HUES6 (cell line): Measurements from ENCODE around the gene CARMIL1.
"Not testable (repeated sequence)": the region's sequence is repeated elsewhere in the genome, so short reads cannot be mapped to it uniquely, and the experiment has no call there.

Experiments used
- H3K27ac ChIP-seq: 2 replicates; pipeline ENCODE4 v1.7.0; 2013; ENCODE audit warnings: low read depth, mild to moderate bottlenecking, low read length, inconsistent platforms
- H3K27me3 ChIP-seq: 2 replicates; pipeline ENCODE4 v1.6.1; 2013; ENCODE audit warnings: low read length; ENCODE audit not compliant: control insufficient read depth, insufficient read depth
- H3K36me3 ChIP-seq: 2 replicates; pipeline ENCODE4 v1.6.1; 2013; ENCODE audit warnings: low read length; ENCODE audit not compliant: control insufficient read depth, insufficient read depth
- H3K4me1 ChIP-seq: 2 replicates; pipeline ENCODE4 v1.6.1; 2013; ENCODE audit warnings: low read length; ENCODE audit not compliant: control insufficient read depth, insufficient read depth
- H3K4me3 ChIP-seq: 2 replicates; pipeline ENCODE4 v1.5.1; 2013; ENCODE audit warnings: low read depth, low read length
- H3K9ac ChIP-seq: one replicate; pipeline ENCODE4 v1.6.1; 2013; ENCODE audit warnings: mild to moderate bottlenecking, low read length
- H3K9me3 ChIP-seq: 2 replicates; pipeline ENCODE4 v1.6.1; 2013; ENCODE audit warnings: low read depth, low read length; ENCODE audit not compliant: control insufficient read depth, insufficient read depth

The CARMIL1 gene

DNA sequence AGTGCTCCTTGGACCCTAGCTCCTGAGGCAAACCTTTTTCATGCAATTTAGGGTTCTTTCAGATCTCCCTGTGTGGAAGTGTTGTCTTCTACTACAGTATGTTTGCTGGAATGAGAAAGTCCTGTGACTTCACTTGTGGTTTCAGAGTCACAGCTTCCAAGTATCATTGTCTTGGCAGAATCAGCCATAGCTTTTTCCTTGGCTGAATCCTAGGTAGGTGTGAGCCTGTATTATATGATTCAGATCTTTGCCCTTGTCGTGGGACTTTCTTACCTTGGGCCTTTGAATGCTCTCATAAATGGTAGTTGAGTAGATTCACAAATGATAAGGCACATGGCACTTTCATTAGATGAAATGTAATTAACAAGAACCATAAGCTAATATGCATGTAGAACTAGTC, 16.5 kb downstream of the CARMIL1 start:
- no peaks in the 10 kb centered on the region for H3K36me3 ChIP-seq
- H3K4me3 ChIP-seq = no peak overlapping the region
- H3K9me3 ChIP-seq = no peaks in the 10 kb centered on the region
- no peak overlapping the region for H3K27ac ChIP-seq
- peaks cover 8% of the 10 kb centered on the region for H3K4me1 ChIP-seq
- no peaks in the 10 kb centered on the region for H3K27me3 ChIP-seq
- no peak overlapping the region for H3K9ac ChIP-seq

DNA sequence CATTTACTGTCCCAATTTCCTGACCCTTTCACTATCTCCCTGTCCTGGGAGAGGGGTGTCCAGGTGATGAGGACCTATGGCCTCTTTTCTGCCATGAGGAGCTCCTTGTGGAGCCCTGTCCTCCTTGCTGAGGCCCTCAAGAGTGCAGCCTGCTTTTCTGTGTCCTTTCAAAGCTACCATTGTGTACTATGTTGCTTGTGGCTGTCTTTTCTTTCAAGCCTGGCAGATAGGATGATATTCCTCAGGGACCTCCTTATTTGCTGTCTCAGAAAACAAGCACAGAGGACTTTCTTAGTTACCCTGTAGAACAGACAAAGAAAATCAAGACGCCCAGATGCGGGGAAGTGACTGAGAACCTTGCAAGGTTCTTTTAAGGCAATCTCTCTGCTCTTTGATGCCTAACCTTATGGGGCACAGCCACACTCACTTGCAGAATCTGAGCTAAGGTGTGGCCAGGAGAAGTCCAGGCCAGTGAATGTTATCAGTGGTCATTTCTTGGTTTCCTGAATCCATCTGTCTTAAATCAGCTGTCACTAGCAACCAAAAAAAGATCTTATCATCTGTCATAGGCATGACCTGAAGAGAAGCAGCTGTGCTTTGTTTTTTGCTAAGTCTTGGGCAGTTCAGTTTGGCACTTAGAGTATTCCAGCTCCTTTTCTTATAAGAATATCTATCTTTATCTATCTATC, 17.2 kb downstream of the CARMIL1 start:
- no peaks in the 10 kb centered on the region for H3K36me3 ChIP-seq
- no peak overlapping the region for H3K9ac ChIP-seq
- peaks cover 12% of the 10 kb centered on the region for H3K4me1 ChIP-seq
- no peaks in the 10 kb centered on the region for H3K9me3 ChIP-seq
- H3K4me3 ChIP-seq = no peak overlapping the region
- H3K27me3 ChIP-seq = no peaks in the 10 kb centered on the region
- H3K27ac ChIP-seq = no peak overlapping the region

DNA sequence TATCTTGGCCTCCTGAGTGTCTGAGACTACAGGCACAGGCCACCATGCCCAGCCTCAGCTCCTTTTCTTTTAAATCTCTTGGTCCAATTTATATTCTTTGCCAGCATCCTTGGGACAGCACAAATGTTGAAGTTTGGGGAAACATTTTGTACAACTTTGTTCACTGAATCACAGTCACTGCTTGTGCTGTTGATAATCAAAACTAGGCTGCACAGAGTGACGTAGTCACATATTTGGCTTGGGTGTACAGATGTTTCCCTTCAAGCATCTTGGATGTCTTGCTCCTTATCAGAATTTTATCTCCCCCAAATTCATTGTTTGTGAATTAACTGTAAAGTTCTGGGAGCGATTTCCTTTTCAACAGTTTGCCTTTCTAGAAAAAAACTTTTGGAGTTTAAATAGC, 17.9 kb downstream of the CARMIL1 start:
- Histone ChIP-seq H3K27ac (no peak overlapping the region), H3K27me3 (no peaks in the 10 kb centered on the region), H3K4me3 (no peak overlapping the region), H3K9me3 (no peaks in the 10 kb centered on the region), H3K4me1 (peaks cover 12% of the 10 kb centered on the region), H3K36me3 (no peaks in the 10 kb centered on the region), H3K9ac (no peak overlapping the region)

DNA sequence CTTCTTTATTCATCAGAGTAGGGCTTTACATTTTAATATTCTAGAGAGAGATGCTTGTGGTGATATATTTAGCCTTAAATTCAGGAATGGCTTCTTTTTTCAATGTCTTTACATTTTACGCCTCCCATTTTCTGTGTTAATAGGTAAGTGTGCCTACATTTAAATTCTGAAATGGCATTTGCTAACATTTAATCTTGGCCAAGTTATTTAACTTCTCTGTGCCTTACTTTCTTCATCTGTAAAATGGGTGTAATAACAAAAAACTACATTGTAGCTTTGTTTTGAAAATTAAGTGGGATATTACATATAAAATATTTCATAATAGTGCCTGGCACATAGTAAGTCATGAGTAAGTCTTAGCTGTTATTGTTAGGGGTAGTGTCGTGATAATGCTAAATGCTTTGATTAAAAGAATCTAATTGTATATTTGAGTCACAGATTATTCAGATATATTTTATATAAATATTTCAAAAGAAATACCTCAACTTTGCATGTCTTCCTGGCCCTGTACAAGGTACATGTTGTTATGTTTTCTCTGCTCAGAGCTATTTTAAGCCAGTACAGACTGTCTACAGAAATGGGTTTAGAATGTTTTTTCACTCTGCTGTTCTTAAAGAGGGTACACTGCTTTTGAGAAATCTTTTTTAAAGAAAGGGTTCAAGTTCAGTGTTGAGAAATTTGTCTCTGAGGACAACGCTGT, 18.8 kb downstream of the CARMIL1 start:
- no peak overlapping the region for H3K4me3 ChIP-seq
- H3K36me3 ChIP-seq = no peaks in the 10 kb centered on the region
- H3K4me1 ChIP-seq = peaks cover 14% of the 10 kb centered on the region

DNA sequence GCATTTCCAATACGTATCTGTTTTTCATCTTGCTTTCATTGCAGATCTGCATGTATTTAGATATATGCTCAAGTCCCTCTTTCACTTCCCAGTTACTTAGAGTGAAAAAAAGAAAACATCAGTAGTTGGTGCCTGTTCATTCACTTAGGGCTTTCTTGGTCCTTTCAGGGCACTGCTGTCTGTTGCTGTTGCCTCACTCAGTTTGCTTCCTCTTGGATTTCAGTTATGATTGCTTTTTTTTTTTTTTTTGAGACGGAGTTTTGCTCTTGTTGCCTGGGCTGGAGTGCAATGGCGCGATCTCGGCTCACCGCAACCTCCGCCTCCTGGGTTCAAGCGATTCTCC, 19.3 kb downstream of the CARMIL1 start:
- not testable (repeated sequence) for H3K9ac ChIP-seq, H3K27me3 ChIP-seq, H3K36me3 ChIP-seq, H3K4me3 ChIP-seq, H3K9me3 ChIP-seq, H3K27ac ChIP-seq
- peaks cover 14% of the 10 kb centered on the region for H3K4me1 ChIP-seq

More for the DNA sequence above, 18.8 kb downstream of the CARMIL1 start:
- Histone ChIP-seq H3K27ac (no peak overlapping the region), H3K27me3 (no peaks in the 10 kb centered on the region), H3K9ac (no peak overlapping the region), H3K9me3 (no peaks in the 10 kb centered on the region)

DNA sequence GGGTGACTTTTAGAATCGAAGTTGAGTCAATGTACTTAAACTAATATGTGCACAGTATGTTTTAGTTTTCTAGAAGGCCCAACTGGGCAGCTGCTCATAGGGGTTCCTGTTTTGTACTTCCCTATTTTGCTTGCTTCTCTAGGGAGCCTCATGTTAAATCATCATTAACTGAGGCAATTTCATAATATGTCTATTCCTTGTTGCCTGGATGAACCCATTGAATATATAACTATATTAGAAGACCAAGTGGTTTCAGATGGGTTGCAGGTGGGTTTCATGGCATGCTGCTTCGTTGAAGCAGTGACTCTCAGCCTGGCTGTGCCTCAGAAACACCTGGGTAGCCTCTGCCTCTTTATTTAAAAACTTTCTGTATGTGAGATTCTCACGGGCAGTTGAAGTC, 22.2 kb downstream of the CARMIL1 start:
- Histone ChIP-seq H3K9me3 (peaks cover 3% of the 10 kb centered on the region; the same call in 1 of the 2 replicates), H3K36me3 (no peaks in the 10 kb centered on the region), H3K27me3 (no peaks in the 10 kb centered on the region), H3K27ac (no peak overlapping the region), H3K9ac (no peak overlapping the region), H3K4me1 (peaks cover 14% of the 10 kb centered on the region), H3K4me3 (no peak overlapping the region)

DNA sequence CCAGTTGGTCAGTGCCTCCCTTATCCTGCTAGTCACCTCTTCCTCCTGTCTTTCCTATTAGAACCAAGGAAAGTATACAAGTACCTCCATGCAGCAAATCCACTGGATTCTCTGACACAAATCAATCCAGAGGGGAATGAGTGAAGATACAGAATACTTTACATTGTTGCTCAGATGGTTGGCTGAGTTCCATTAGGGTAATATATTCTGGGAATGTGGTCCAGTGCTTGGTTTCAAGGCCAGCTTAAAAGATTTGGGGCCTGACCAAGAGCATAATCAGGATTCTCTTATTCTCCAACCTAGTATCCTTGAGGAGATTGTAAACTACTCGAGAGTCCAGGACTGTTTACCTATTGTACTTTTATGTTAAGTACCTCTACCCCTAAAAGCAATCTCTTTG, 23.0 kb downstream of the CARMIL1 start:
- Histone ChIP-seq H3K4me3 (no peak overlapping the region), H3K27me3 (no peaks in the 10 kb centered on the region), H3K4me1 (peaks cover 14% of the 10 kb centered on the region), H3K9ac (no peak overlapping the region), H3K36me3 (no peaks in the 10 kb centered on the region), H3K27ac (no peak overlapping the region), H3K9me3 (peaks cover 3% of the 10 kb centered on the region; the same call in 1 of the 2 replicates)

DNA sequence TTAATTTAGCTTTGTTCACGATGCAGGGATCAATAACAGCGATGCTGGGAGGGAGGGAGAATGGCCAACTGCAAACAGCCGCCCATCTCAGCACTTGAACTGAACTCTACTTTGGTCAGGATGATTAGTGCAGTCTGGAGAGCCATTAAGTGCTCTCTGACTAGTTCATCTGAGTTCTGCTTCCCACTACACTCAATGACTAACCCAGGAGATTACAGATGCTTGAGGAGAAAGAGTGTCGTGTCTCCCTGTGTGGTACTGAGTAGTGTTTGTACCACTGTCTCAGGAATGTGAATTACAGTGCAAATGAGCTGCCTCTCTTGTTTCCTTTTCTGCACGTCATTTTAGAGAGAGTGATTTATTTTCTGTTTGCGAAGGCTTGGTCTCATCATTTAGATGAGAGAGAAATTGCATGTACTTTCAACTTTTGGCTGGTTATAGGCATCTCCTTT, 23.5 kb downstream of the CARMIL1 start:
- Histone ChIP-seq H3K36me3 (no peaks in the 10 kb centered on the region), H3K9ac (no peak overlapping the region), H3K27ac (no peak overlapping the region), H3K4me3 (no peak overlapping the region), H3K9me3 (peaks cover 3% of the 10 kb centered on the region; the same call in 1 of the 2 replicates), H3K4me1 (peaks cover 14% of the 10 kb centered on the region), H3K27me3 (no peaks in the 10 kb centered on the region)

DNA sequence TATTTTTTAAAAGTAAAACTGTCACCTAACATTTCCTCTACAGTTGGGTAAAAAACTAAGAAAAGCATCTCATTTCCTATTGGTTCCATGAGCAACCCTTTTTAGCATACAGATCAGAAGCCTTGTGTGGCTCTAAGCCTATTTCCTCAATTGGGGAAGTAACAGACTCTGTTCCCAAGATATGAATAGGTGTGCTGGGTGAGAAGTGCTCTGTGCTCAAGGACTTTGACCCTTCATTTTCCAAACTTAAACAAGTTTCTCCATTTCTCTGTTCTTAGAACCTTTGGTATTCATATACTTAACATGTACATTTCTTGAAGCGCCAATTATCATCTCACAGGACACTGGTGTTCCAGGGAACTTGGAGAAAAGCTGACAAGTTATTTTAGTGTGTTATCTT, 24.1 kb downstream of the CARMIL1 start:
- H3K9me3 ChIP-seq = peaks cover 3% of the 10 kb centered on the region; the same call in 1 of the 2 replicates
- H3K4me1 ChIP-seq = peaks cover 14% of the 10 kb centered on the region
- H3K4me3 ChIP-seq = no peak overlapping the region
- H3K9ac ChIP-seq = no peak overlapping the region
- no peaks in the 10 kb centered on the region for H3K27me3 ChIP-seq
- H3K27ac ChIP-seq = no peak overlapping the region
- no peaks in the 10 kb centered on the region for H3K36me3 ChIP-seq

DNA sequence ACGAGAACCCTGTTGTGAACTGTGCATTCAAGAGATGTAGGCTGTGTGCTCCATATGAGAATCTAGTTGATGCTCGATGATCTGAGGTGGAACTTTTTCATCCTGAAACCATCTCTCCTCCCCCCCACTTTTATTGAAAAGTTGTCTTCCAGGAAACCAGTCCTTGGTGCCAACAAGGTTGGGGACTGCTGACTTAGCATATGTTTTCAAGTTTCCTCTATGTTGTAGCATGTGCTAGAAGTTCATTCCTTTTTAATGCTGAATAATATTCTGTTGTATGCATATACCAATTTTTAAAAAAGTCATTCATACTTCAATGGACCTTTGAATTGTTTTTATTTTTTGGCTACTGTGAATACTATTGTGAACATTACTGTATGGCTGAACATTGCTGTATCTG, 27.2 kb downstream of the CARMIL1 start:
- H3K9me3 ChIP-seq = peaks cover 3% of the 10 kb centered on the region; the same call in 1 of the 2 replicates
- H3K27ac ChIP-seq = no peak overlapping the region
- H3K36me3 ChIP-seq = no peaks in the 10 kb centered on the region
- no peak overlapping the region for H3K9ac ChIP-seq
- H3K4me1 ChIP-seq = peaks cover 13% of the 10 kb centered on the region
- no peaks in the 10 kb centered on the region for H3K27me3 ChIP-seq
- H3K4me3 ChIP-seq = no peak overlapping the region

DNA sequence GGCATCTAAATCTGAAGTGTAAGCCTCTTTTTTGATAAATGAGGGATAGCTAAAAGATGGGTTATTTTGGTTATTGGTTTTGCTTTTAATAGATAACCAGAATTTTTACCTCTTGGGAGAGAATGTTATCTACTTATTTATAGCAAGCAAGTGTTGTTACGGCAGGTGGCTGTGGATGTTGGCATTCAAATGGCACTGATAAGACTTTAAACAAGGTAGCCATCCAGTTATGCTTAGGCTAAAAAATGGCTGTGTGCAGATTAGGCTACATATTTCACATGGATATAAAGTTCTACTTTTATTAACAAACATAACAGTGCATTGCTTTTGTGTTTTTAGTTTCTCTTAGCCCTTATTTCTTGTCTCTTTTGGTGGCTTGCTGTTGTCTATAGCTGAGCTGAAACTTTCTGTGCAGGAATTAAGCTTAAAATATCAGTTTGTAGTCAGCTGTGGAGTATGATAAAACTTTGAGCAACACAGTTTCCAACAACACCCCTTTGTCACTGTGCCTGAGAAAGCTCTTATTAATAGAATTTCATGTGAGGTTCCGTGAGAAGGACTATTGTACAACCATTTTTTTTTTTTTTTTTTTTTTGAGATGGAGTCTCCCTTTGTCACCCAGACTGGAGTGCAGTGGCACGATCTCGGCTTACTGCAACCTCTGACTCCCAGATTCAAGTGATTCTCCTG, 28.8 kb downstream of the CARMIL1 start:
- Histone ChIP-seq H3K4me3 (no peak overlapping the region), H3K36me3 (no peaks in the 10 kb centered on the region), H3K27me3 (no peaks in the 10 kb centered on the region), H3K4me1 (peaks cover 19% of the 10 kb centered on the region), H3K9me3 (peaks cover 3% of the 10 kb centered on the region; the same call in 1 of the 2 replicates), H3K9ac (no peak overlapping the region), H3K27ac (no peak overlapping the region)
